K562 (cell line): ENCODE results near the gene TMEM131. TPM values are rescaled to one million over a fixed set of nuclear protein-coding genes. Genes with fewer than 3 reads are reported as not detected.

Source experiments
- ATAC-seq: fragments of 200-7000 bp; cut with Tn5 transposase; 3 replicates; pipeline ENCODE4 v1.9.1; 2020; ENCODE audit warnings: moderate library complexity
- BruUV-seq: library from RNA; stranded (reverse); fragments of 400-500 nt; replicated peaks from 2 replicates; lab custom pipeline; 2021; lab: Mats Ljungman, UMichigan
- CTCF ChIA-PET: fragments of 300-600 bp; formaldehyde crosslinking; extraction: SDS; loops from one replicate; lab custom pipeline; 2021; ENCODE audit warnings: low intra/inter-chr PET ratio; lab: Yijun Ruan, JAX
- POLR2A ChIA-PET: fragments of 300-600, 350-650 bp; sonication (Branson Sonifier 250); formaldehyde crosslinking; extraction: SDS; loops from one replicate; lab custom pipeline; 2021; ENCODE audit warnings: antibody characterized with exemption, inconsistent platforms; lab: Yijun Ruan, JAX
- DNase-seq, 4 experiments: peaks; one replicate each; pipeline versions ENCODE4 v3.0.0 to v3.0.0-alpha.2; 2011 to 2018; ENCODE audit warnings: low spot score in 3 of 4, mixed read lengths in 3 of 4; ENCODE audit errors: extremely low read depth in 1 of 4
- FAIRE-seq: peaks from 2 replicates; lab custom pipeline; 2011; peaks lifted over from hg19 to GRCh38; lab: Jason Lieb, UNC
- H2AFZ ChIP-seq: 2 replicates; pipeline ENCODE4 v1.6.0; 2011; ENCODE audit warnings: low read depth, low read length, control low read depth, inconsistent platforms
- H3K27ac ChIP-seq: fragments of 200-600 bp; 3 replicates; pipeline ENCODE4 v1.8.0; 2011; ENCODE audit warnings: low read depth, mild to moderate bottlenecking, control low read depth, inconsistent platforms, low read length, moderate library complexity, mixed read lengths; ENCODE audit errors: extremely low read depth
- H3K27me3 ChIP-seq, 2 experiments: fragments of 300-600 bp in 1 of 2; 2 replicates in 1 of 2; 3 replicates in 1 of 2; pipeline versions ENCODE4 v1.6.0 to v1.8.0; 2011; ENCODE audit warnings: inconsistent platforms in 2 of 2, low read length in 2 of 2, mild to moderate bottlenecking in 1 of 2, mixed read lengths in 1 of 2, moderate library complexity in 1 of 2; ENCODE audit not compliant: control insufficient read depth in 2 of 2, insufficient read depth in 2 of 2
- H3K36me3 ChIP-seq: fragments of 300-600 bp; 3 replicates; pipeline ENCODE4 v1.8.0; 2011; ENCODE audit warnings: mild to moderate bottlenecking, low read length, inconsistent platforms; ENCODE audit not compliant: control insufficient read depth, insufficient read depth
- H3K4me1 ChIP-seq, 2 experiments: fragments of 200-600 bp in 1 of 2; replicated peaks in 1 of 2; 2 replicates in 1 of 2; 3 replicates in 1 of 2; pipeline versions ENCODE4 v1.5.1 to v1.8.0; 2011; ENCODE audit warnings: inconsistent platforms in 2 of 2, low read length in 2 of 2, mild to moderate bottlenecking in 1 of 2, mixed read lengths in 1 of 2, moderate library complexity in 1 of 2; ENCODE audit not compliant: control insufficient read depth in 2 of 2, insufficient read depth in 2 of 2
- H3K4me2 ChIP-seq: 2 replicates; pipeline ENCODE4 v1.6.1; 2011; ENCODE audit warnings: low read length, control low read depth, inconsistent platforms, mixed read lengths; ENCODE audit not compliant: insufficient read depth
- H3K4me3 ChIP-seq: fragments of 200-600 bp; sonication (generic), shearing (Covaris generic); 2 replicates; pipeline ENCODE4 v1.5.1; 2016; ENCODE audit warnings: control low read depth, inconsistent platforms
- H3K79me2 ChIP-seq: fragments of 200-600 bp; 3 replicates; pipeline ENCODE4 v1.8.0; 2011; ENCODE audit warnings: low read length, inconsistent platforms; ENCODE audit not compliant: control insufficient read depth, insufficient read depth
- H3K9ac ChIP-seq, 2 experiments: 2 replicates each; pipeline versions ENCODE4 v1.6.0 to v1.6.1; 2011; ENCODE audit warnings: low read depth in 2 of 2, low read length in 2 of 2, control low read depth in 1 of 2, inconsistent platforms in 1 of 2, mild to moderate bottlenecking in 1 of 2, mixed read lengths in 1 of 2; ENCODE audit not compliant: insufficient read depth in 1 of 2
- H3K9me1 ChIP-seq: one replicate; pipeline ENCODE4 v1.6.0; 2011; ENCODE audit warnings: inconsistent platforms, mild to moderate bottlenecking, low read length, moderate library complexity; ENCODE audit not compliant: control insufficient read depth, insufficient read depth
- H3K9me3 ChIP-seq: replicated peaks from 2 replicates; pipeline ENCODE4 v1.5.1; 2011; ENCODE audit warnings: low read depth, low read length, inconsistent platforms; ENCODE audit not compliant: control insufficient read depth, insufficient read depth
- H4K20me1 ChIP-seq: replicated peaks from 2 replicates; pipeline ENCODE4 v1.6.1; 2011; ENCODE audit warnings: low read length, inconsistent platforms, mixed read lengths; ENCODE audit not compliant: control insufficient read depth, insufficient read depth
- HDAC6 ChIP-seq: IDR thresholded peaks from 2 replicates; pipeline ENCODE4 v1.6.1; 2012; ENCODE audit warnings: low read depth, mild to moderate bottlenecking, control low read depth, inconsistent platforms, low read length, moderate library complexity
- KAT8 ChIP-seq: fragments of 450-650 bp; IDR thresholded peaks from 2 replicates; pipeline ENCODE4 v1.6.1; 2016; ENCODE audit warnings: low read depth, mild to moderate bottlenecking
- NR0B1 ChIP-seq: fragments of 450-650 bp; IDR thresholded peaks from one replicate; pipeline ENCODE4 v1.6.1; 2018; ENCODE audit warnings: mild to moderate bottlenecking, moderate library complexity; ENCODE audit not compliant: partially characterized antibody
- ZBED1 ChIP-seq: IDR thresholded peaks from 2 replicates; pipeline ENCODE4 v1.6.1; 2014
- whole genome bisulfite sequencing: fragments of 100-300 bp; shearing (Covaris generic); methylation state at CpG from one replicate; pipeline ENCODE4 v1.1.6; 2016; ENCODE audit warnings: low coverage, mixed read lengths; ENCODE audit not compliant: insufficient coverage; ENCODE audit errors: missing lambda C conversion rate; 5-methylcytosine and 5-hydroxymethylcytosine counted together
- in situ Hi-C: fragments of 300-500 bp; cut with MboI; formaldehyde crosslinking; loops from 4 replicates; pipeline ENCODE4 v1.15.0; 2018; ENCODE audit warnings: inconsistent platforms, mixed read lengths
- intact Hi-C: fragments of 100-400 bp; cut with micrococcal nuclease; formaldehyde crosslinking; loops from 2 replicates; pipeline ENCODE4 v1.14.2; 2022
- polyA plus RNA-seq, 8 experiments: library from polyadenylated mRNA; depleted of rRNA in 4 of 8; stranded (reverse) in 5 of 8; unstranded in 3 of 8; fragments of >200 nt; fragmentation: Nextera tagmentation in 2 of 8; fragmentation: Illumina TruSeq in 1 of 8; extraction: Ambion mirVana in 2 of 8; extraction: Trizol in 1 of 8; gene quantifications; 2 replicates each; pipeline versions ENCODE4 v1.2.1 to v1.2.3, GENCODE V29; 2011 to 2014; ENCODE audit warnings: inconsistent platforms in 1 of 8, missing spikeins in 1 of 8
- total RNA-seq, 7 experiments: library from RNA; depleted of rRNA in 6 of 7; stranded (reverse); fragments of >200 nt in 6 of 7; fragmentation: Illumina TruSeq in 2 of 7; extraction: Trizol in 2 of 7; gene quantifications; 2 replicates each; pipeline versions ENCODE4 v1.2.1 to v1.2.3, GENCODE V29; 2011 to 2021; ENCODE audit warnings: low replicate concordance in 1 of 7

TMEM131 gene
- total and polyA plus RNA-seq, 9 of the 15 experiments (the other 6 are each of a cell fraction or from before 2014, with no cell fraction given): 2.5 to 21.1 (median 12.4) TPM

GRCh38 chr2:97765933-97766332, 229.8 kb downstream of the TMEM131 start:
- no peaks in the 10 kb centered on the region for H4K20me1 ChIP-seq
- 92% methylated on average over 4 of the region's 4 CpGs for WGBS
- ATAC-seq (no peak), DNase-seq (no peak), FAIRE-seq (no peak)
- in situ Hi-C loops (no loop called here), intact Hi-C loops (no loop called here)
- ChIA-PET CTCF (no interaction called here), POLR2A (interaction anchor here (1.3 kb wide), 1 partner anchor 9 kb away, joined by 3 read pairs; no protein-coding TSS in a partner anchor)
- no peaks in the 10 kb centered on the region for H3K27me3 ChIP-seq
- no peak overlapping the region for H3K4me2 ChIP-seq
- peaks cover 0 to 4% of the 10 kb centered on the region in 2 experiments; a peak in 1 of 5 replicates for H3K4me1 ChIP-seq
- H3K9me1 ChIP-seq: no peaks in the 10 kb centered on the region
- H3K36me3 ChIP-seq: peaks cover 41% of the 10 kb centered on the region; the same call in 2 of the 3 replicates
- no peak overlapping the region for H2AFZ ChIP-seq
- no TSS peak for BruUV-seq
- no peak overlapping the region for H3K9ac ChIP-seq
- H3K27ac ChIP-seq: no peak overlapping the region
- no peak overlapping the region for H3K4me3 ChIP-seq
- no peaks in the 10 kb centered on the region for H3K9me3 ChIP-seq
- TF ChIP-seq HDAC6 (no peak), ZBED1 (no peak), KAT8 (no peak), NR0B1 (no peak)
- no peaks in the 10 kb centered on the region for H3K79me2 ChIP-seq
